HG02970 (cell line): ENCODE results near the gene TOR3A.
"Not testable (repeated sequence)": the region's sequence is repeated elsewhere in the genome, so short reads cannot be mapped to it uniquely, and the experiment has no call there.

ENCODE experiments used
- ATAC-seq: cut with Tn5 transposase; IDR thresholded peaks from one replicate; pipeline ENCODE4 v1.9.1; 2021; ENCODE audit warnings: mild to moderate bottlenecking, moderate library complexity, moderate number of reproducible peaks; ENCODE audit not compliant: unreplicated experiment, low FRiP score

Gene TOR3A

GRCh38 chr1:179104611-179105250 is 22.9 kb downstream of the TOR3A start:
- ATAC-seq = no peak

- no peak for ATAC-seq
Observed at GRCh38 chr1:179105393-179105792, 23.5 kb downstream of the TOR3A start.

- no peak for ATAC-seq
Observed at GRCh38 chr1:179107706-179108629, 26.1 kb downstream of the TOR3A start.

- ATAC-seq = no peak
Observed at GRCh38 chr1:179108644-179109043, 26.8 kb downstream of the TOR3A start.

GRCh38 chr1:179115181-179115580 is 33.3 kb downstream of the TOR3A start:
- no peak for ATAC-seq

GRCh38 chr1:179119513-179119912 is 37.6 kb downstream of the TOR3A start:
- no peak for ATAC-seq

- ATAC-seq = no peak
Observed at GRCh38 chr1:179120736-179121135, 38.9 kb downstream of the TOR3A start.

- no peak for ATAC-seq
Observed at GRCh38 chr1:179121159-179121938, 39.5 kb downstream of the TOR3A start.

- ATAC-seq = no peak
Observed at GRCh38 chr1:179124873-179125272, 43.0 kb downstream of the TOR3A start.

- ATAC-seq = no peak
Observed at GRCh38 chr1:179126338-179127060, 44.6 kb downstream of the TOR3A start.

- no peak for ATAC-seq
Observed at GRCh38 chr1:179127163-179127895, 45.5 kb downstream of the TOR3A start.

GRCh38 chr1:179128520-179128919 is 46.6 kb downstream of the TOR3A start:
- no peak for ATAC-seq

- ATAC-seq = peak; percentile 82
Observed at GRCh38 chr1:179129702-179130473, 48.0 kb downstream of the TOR3A start.

- not testable (repeated sequence) for ATAC-seq
Observed at GRCh38 chr1:179135168-179135567, 53.3 kb downstream of the TOR3A start.

GRCh38 chr1:179135707-179136106 is 53.8 kb downstream of the TOR3A start:
- not testable (repeated sequence) for ATAC-seq

- ATAC-seq = no peak
Observed at GRCh38 chr1:179137617-179138255, 55.9 kb downstream of the TOR3A start.

- not testable (repeated sequence) for ATAC-seq
Observed at GRCh38 chr1:179138755-179139154, 56.9 kb downstream of the TOR3A start.

GRCh38 chr1:179141592-179142251 is 59.9 kb downstream of the TOR3A start:
- no peak for ATAC-seq
